Measurements from ENCODE around the gene FHL3. TPM values are rescaled to one million over a fixed set of nuclear protein-coding genes. Genes with fewer than 3 reads are reported as not detected.

Gene FHL3
- total RNA-seq, 1 donor from 2014 or later: 9.8 TPM

DNA sequence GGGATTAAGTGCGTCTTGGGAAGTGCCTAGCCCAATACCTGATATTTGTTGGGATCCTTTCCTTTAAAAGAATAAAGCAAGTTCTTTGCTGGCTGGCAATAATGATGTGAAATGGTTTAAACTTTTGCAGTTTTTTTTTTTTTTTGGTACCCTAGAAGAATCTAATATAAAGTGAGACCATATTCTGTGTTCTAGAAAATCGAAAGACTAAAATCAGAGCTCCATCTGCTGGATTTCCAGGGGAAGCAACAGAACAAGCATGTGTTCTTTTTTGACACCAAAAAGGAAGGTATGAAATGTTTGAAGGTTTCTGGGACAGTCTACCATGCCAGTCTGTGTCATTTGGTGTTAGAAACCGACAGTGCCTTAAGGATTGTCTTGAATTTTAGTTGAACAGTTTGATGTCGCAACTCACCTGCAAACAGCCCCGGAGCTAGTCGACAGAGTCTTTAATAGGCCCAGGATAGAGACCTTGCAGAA is 13.6 kb upstream of the FHL3 start:
- DNase-seq (ENCODE audit: low spot score): no peak
- intact Hi-C loops (cut with DNase I): no loop called here

DNA sequence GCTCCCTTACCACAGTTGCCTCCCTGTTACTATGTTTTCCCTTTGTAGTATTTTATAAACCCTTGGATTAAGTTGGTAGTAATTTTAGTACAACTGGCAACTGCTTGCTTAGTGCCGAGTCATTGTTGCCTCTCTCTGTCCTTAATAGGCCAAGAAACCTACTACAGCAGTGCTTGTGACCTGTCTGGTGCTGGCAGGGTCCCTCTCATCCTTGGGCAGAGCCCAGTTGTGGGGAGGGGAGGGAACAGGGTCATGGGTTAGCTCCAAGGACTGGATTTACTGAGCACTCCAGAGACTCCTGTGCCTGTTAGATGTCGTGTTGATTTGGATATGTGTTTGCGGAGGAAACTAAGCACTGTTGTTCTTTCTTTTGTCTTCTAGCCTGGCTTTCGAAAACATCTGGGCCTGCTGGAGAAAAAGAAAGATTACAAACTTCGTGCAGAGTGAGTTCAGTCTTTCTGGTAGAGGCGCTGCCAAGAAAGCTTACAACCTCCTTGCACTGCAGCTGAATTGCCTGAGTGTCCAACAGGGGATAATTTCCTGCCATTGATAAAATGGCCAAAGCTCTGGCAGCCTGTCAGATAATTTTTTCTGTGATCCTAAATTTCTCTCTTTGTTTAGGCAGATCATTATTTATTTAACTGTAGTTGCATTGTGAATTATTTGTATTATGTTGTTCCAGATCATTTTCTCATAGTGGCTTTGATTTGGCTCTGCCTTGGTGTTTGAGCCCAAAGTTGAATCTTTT is 10.8 kb upstream of the FHL3 start:
- peak; percentile 56 for DNase-seq (ENCODE audit: low spot score)
- intact Hi-C loops (cut with DNase I): no loop called here

DNA sequence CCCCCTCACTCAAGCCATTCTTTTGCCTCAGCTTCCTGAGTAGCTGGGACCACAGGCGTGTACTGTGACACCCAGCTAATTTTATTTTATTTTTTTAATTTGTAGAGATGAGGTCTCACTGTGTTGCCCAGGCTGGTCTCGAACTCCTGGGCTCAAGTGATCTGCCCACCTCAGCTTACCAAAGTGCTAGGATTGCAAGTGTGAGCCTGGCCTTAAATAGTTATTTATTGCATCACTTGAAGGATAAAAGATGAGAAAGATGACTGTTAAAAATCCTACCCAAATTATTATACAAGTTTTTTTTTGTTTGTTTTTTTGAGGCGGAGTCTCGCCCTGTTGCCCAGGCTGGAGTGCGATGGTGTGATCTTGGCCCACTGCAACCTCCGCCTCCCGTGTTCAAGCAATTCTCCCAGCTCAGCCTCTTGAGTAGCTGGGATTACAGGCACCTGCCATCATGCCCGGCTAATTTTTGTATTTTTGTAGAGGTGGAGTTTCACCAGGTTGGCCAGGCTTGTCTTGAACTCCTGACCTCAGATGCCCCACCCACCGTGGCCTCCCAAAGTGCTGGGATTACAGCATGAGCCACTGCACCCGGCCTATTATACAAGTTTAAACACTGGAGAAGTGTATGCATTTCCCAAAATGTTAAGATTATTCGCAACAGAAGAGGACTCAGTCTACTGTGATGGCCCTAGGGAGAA is 9.6 kb upstream of the FHL3 start:
- DNase-seq (ENCODE audit: low spot score): peak; percentile 39
- intact Hi-C loops (cut with DNase I): no loop called here

GRCh38 chr1:38014171-38014570 is 8.9 kb upstream of the FHL3 start:
- DNase-seq (ENCODE audit: low spot score): no peak
- intact Hi-C loops (cut with DNase I): no loop called here

DNA sequence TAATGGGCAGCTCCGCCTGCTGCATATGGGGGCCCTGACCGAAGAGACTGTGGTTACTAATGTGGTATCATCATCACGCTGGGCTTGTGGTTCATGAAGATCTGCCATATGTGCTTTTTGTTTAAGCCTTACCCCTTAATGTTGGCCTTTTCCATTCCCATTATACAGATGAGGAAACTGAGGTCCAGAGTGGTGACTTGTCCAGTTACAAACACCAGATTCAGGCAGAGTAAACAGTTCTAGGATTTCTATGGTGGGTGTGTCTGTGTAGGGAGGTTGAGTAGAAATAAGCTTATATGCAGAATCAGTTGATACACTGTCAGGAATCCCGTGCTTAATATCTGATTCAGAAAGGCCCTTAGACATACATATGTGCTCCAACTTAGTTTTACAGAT is 7.9 kb upstream of the FHL3 start:
- DNase-seq (ENCODE audit: low spot score): no peak
- intact Hi-C loops (cut with DNase I): loop anchor here (2.0 kb wide), 1 partner anchor 22 kb away; the partner anchor contains the start of gene SF3A3

DNA sequence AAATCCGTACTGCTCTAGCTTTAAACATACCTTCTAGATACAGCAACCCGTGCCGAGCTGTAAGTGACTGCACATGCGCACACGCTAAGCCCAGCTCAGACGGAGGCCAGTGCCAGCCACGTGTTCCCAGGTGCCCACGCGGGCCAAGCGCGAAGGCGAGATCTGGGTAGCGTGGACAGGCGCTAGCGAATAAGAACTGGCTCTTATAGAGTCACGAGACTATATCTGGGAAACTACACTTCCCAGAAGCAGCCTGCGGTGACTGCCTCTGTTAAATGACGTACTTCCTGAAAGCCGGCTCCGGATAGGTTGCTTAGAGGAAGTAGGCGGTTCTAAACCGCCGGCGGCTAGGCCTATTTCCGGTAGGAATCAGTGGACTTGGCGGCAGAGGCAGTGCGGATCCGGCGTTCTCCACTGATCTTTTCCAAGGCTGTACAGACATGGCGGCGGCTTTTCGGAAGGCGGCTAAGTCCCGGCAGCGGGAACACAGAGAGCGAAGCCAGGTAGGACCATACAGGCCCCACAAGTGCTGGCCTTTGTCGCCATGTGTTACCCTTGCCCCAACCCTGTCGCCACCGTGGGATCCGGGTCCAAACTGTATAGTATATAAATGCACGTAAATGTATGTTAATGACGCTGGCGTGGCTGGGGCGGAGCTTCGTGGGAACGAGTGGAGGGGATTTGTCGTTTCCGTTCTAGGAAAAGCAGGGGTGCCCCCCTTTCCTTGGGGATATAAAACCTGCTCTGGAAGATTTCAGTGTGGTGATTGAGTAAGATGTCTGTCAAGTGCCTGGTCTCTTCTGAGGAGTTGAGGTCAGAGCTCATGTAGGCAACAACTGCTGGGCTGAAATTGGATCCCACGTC is 7.3 kb upstream of the FHL3 start, which contains the start of gene UTP11:
Gene UTP11, plus strand, starts transcription at position 372 of the 864 bp plus-strand sequence. Its CDS starts 69 bp downstream, at position 441.
- intact Hi-C loops (cut with DNase I): loop anchor here (2.0 kb wide), 1 partner anchor 22 kb away; the partner anchor contains the start of gene SF3A3
- peak; percentile 97 for DNase-seq (ENCODE audit: low spot score)

GRCh38 chr1:38009841-38010180 is 4.5 kb upstream of the FHL3 start:
- intact Hi-C loops (cut with DNase I): no loop called here
- no peak for DNase-seq (ENCODE audit: low spot score)

DNA sequence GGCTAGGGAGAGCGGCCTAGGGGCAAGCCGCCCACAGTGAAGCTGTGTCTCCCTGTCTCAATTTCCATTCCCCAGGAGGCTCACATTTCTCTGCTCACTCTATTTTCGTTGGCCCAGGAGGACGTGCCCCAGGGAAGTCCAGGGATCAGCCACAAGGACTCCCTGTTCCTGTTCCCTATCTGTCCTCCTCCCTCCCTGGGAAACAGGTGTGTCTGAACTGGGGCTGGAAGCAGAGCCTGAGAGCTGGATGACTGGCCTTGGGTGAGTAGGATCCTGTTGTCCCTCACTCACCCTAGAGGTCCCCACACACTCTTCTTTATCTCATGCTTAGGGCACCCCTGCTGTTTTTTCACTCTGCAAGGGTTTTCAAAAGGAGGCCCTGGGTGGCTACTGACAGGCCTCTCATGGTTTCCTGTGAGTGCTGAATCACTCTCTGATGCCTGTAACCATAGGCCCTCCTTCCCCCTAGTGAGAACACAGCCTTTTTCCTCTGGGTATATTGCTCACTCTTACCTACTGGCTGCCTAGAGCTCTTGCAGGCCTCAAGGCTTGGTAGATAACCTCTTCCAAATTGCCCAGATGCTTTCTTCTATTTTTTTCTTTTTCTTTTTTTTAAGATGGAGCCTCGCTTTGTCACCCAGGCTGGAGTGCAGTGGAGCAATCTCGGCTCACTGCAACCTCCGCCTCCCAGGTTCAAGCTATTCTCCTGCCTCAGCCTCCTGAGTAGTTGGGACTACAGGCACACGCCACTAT is 4.0 kb upstream of the FHL3 start:
- intact Hi-C loops (cut with DNase I): no loop called here
- no peak for DNase-seq (ENCODE audit: low spot score)

DNA sequence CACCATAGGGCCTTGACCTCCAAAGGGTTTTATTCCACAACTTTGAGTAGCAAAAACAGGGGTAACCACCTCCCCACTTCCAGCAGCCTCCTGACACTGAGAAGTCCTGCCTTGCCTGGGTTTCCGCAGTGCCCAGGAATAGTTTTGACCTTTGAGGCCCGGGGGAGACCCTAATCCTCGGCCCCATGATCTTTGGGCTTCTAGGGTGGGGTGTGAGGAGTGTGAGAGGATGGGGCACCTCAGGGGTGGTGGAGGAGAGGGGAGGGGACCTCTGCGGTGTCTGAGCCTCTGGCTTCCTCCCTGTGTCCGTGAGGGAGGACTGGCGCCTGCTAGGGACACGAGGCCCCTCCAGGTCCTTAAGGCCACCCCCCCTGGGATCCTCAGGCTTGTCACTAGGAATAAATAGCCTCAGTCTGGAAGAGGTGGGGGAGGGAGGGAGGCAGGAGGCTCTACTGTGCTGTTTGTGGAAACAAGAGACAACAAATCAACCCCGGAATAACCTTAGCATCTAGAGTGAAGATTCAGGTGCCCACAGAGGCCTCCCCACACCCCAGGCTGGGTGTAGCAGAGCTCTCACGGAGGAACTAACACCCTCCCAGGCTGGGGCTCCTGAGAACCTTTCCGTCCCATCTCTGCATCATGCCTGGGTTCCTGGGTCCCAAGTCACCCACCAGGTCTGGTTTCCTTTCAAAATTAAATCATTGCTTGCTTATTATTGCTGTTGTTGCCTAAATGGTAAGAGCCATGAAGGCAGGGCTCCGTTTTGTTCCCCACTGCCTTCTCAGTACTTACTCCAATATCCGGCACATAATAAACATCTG is 904 bp upstream of the FHL3 start:
- intact Hi-C loops (cut with DNase I): no loop called here
- no peak for DNase-seq (ENCODE audit: low spot score)

- intact Hi-C loops (cut with DNase I): no loop called here
- no peak for DNase-seq (ENCODE audit: low spot score)
These were observed 818 bp downstream of the FHL3 start for GRCh38 chr1:38004284-38005108.

DNA sequence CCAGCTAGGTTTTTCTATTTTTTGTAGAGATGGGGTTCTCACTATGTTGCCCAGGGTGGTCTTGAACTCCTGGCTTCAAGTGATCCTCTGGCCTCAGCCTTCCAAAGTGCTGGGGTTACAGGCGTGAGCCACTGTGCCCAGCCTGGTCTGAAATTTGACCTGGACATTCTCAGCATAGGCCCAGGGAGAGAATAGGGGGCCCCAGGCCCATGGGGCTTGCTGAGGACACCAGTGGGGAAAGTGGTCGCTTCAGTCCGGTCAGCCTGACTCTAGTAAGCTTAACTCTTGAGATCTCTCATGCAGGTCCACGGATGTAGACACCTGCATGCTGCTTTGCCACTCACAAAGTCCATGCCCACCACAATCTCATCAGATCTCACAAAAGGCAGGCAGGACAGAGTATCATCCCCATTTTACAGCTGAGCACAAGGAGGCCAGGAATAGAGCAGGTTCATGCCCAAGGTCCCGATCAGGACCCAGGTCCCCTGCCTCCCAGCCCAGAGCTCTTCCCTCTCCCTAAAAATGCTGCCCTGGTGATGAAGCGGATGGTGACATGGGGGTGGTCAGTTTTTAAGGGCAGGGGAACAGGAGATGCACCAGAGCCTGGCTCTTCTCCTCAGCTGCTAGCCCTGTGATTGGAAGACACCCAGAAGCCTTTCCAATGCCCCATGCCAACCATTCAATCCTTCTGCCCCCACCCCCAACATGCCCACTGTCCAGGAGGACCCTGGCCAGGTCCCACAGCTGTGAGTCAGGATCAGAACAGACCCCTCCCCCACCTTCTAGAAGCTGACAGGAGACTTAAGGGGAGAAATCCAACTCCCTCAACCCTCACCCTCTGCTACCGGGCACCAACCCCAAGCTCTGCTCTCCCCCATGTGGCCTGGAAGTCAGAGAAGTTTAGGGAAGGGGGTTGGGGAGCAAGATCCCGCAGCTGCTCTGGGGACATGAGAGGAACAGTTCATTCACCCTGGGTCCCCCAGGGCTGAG is 1.8 kb downstream of the FHL3 start:
- intact Hi-C loops (cut with DNase I): no loop called here
- DNase-seq (ENCODE audit: low spot score): no peak

DNA sequence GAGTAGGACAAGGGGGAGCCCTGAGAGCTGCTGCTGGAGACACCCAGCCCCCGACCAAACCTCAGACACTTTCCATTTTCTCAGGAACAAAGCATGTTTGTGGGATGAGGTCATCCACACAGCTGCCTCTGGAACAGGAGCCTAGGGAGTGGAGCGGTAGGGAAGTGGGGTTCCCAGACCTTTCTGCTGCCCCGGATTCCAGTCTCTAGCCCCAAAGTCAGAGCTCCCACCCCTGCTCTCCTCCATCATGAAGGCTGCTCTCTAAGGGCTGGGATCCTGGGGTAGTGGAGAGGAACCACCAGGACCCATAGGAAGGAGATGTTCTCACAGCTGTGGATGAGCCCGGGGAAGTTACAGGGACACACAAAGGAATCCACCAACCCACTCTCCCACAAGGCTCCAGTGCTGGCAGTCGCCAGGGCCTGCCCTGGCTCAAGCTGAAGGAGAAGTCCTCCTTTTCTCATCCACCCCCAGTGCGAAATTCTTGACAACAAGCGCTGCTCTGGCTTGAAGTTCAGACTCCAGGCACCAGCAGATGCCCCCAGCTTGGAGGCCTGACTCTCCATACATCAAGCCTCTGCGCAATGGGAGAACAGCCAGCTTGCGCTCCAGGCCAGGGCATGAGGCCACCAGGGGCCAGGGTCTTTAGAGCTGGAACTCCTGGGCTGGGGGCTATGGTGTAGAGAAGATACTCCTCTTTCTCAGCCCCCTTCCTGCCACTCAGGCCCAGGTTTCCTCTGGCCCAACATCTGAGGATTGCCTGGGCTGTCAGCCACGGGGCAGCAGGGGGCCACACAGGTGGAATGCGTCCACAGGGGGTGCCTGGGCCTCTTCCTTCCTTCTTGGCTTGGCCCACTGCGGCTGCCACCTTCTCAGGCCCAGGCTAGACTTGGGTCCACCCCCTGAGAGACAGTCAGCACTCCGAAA is 4.5 kb downstream of the FHL3 start:
- no peak for DNase-seq (ENCODE audit: low spot score)
- intact Hi-C loops (cut with DNase I): no loop called here

GRCh38 chr1:38000233-38000528 is 5.1 kb downstream of the FHL3 start:
- intact Hi-C loops (cut with DNase I): no loop called here
- DNase-seq (ENCODE audit: low spot score): no peak

- peak; percentile 84 for DNase-seq (ENCODE audit: low spot score)
- intact Hi-C loops (cut with DNase I): no loop called here
These were observed 5.7 kb downstream of the FHL3 start for GRCh38 chr1:37999430-38000232.

DNA sequence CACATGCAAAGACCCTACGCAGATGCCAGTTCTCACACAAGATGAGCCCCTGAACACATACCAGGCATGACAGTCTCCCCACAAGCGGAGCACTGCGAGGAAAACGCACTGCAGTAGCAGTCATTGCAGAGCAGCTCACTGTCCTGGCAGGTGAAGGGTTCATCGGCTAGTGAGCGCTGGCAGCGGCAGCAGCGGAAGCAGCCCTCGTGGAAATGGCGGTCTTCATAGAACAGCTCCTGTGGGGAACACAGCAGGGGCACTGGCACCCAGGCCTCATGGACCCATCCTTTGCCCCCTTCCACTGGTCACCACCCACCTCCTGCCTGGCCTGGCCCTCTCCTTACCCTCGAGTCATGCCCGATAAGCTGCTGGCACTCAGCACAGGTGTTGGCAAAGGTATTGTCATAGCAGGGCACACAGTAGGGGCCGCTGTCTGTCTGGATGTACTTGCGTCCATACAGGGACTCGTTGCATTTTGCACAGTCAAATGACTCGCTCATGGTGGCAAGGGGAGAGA is 6.3 kb downstream of the FHL3 start:
- intact Hi-C loops (cut with DNase I): no loop called here
- DNase-seq (ENCODE audit: low spot score): no peak
